D721Med (cell line): ENCODE results near the gene NSD1.

Experiments
- DNase-seq: peaks from one replicate; pipeline ENCODE4 v3.0.0; 2011; ENCODE audit warnings: low spot score; ENCODE audit not compliant: insufficient read length
- FAIRE-seq: peaks from 2 replicates; lab custom pipeline; 2011; peaks lifted over from hg19 to GRCh38; lab: Jason Lieb, UNC
- TF ChIP-seq, protein P1 (sequence below): IDR thresholded peaks from 2 replicates; pipeline ENCODE4 v1.5.1; 2012; ENCODE audit warnings: mild to moderate bottlenecking, control low read depth; ENCODE audit not compliant: insufficient read depth; ENCODE audit errors: missing control alignments

Gene NSD1

GRCh38 chr5:177320879-177321278, 187.3 kb downstream of the NSD1 start:
- DNase-seq (no peak), FAIRE-seq (no peak)
- TF ChIP-seq, protein P1, sequence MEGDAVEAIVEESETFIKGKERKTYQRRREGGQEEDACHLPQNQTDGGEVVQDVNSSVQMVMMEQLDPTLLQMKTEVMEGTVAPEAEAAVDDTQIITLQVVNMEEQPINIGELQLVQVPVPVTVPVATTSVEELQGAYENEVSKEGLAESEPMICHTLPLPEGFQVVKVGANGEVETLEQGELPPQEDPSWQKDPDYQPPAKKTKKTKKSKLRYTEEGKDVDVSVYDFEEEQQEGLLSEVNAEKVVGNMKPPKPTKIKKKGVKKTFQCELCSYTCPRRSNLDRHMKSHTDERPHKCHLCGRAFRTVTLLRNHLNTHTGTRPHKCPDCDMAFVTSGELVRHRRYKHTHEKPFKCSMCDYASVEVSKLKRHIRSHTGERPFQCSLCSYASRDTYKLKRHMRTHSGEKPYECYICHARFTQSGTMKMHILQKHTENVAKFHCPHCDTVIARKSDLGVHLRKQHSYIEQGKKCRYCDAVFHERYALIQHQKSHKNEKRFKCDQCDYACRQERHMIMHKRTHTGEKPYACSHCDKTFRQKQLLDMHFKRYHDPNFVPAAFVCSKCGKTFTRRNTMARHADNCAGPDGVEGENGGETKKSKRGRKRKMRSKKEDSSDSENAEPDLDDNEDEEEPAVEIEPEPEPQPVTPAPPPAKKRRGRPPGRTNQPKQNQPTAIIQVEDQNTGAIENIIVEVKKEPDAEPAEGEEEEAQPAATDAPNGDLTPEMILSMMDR = no peak

- FAIRE-seq (no peak), DNase-seq (no peak)
- TF ChIP-seq, protein P1 = no peak
Measured at GRCh38 chr5:177325868-177326381, 192.4 kb downstream of the NSD1 start.

- FAIRE-seq = no peak
- TF ChIP-seq, protein P1 = no peak
- no peak for DNase-seq
Measured at GRCh38 chr5:177327539-177328522, 194.3 kb downstream of the NSD1 start.

- FAIRE-seq (no peak), DNase-seq (no peak)
- TF ChIP-seq, protein P1 = no peak
Measured at GRCh38 chr5:177328545-177329231, 195.1 kb downstream of the NSD1 start.

DNA sequence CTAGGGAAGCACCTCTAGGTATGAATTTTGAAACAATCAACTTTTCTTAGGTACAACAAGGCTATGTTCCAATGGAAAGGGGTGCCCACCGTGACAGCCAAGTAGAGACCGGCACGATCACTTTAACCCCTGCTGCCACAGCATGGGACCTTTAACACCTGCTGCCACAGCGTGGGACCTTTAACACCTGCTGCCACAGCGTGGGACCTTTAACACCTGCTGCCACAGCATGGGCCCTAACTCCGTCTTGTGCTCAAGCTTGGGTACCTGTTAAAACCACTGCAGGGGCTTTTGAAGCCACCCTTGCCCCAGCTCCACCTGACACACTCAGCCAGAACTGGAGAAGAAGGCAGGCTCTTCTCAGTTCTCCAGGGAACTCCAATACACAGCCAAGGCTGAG, 196.3 kb downstream of the NSD1 start:
- FAIRE-seq = no peak

GRCh38 chr5:177330991-177331842, 197.6 kb downstream of the NSD1 start:
- TF ChIP-seq, protein P1 = no peak
- FAIRE-seq (no peak), DNase-seq (no peak)

More for the DNA sequence above, 196.3 kb downstream of the NSD1 start:
- TF ChIP-seq, protein P1 = no peak
- no peak for DNase-seq
